SK-N-SH (cell line): ENCODE results near the gene PROSER3. TPM values are rescaled to one million over a fixed set of nuclear protein-coding genes. Genes with fewer than 3 reads are reported as not detected.

Experiments used
- CTCF ChIA-PET: fragments of 300-600, 350-600 bp; formaldehyde crosslinking; extraction: SDS; loops from one replicate; lab custom pipeline; 2021; lab: Yijun Ruan, JAX
- POLR2A ChIA-PET: fragments of 350-600 bp; sonication (Branson Sonifier 250); formaldehyde crosslinking; extraction: SDS; loops from one replicate; lab custom pipeline; 2020; ENCODE audit warnings: antibody characterized with exemption, inconsistent platforms; lab: Yijun Ruan, JAX
- DNase-seq: peaks from one replicate; pipeline ENCODE4 v3.0.0; 2012
- H2AFZ ChIP-seq: fragments of 200-600 bp; sonication (generic); 2 replicates; pipeline ENCODE4 v1.8.1; 2016; ENCODE audit warnings: antibody characterized with exemption, mild to moderate bottlenecking, low read depth
- H3F3A ChIP-seq: fragments of 200-600 bp; sonication (generic); replicated peaks from 2 replicates; pipeline ENCODE3; 2016; ENCODE audit warnings: antibody characterized with exemption, mild to moderate bottlenecking; ENCODE audit not compliant: insufficient read depth
- H3K27ac ChIP-seq, 2 experiments: fragments of 200-500 bp in 1 of 2; fragments of 200-600 bp in 1 of 2; sonication (Bioruptor generic) in 1 of 2; sonication (generic), shearing (Covaris generic) in 1 of 2; 2 replicates each; pipeline versions ENCODE4 v1.5.1 to v1.6.1; 2014 to 2016; ENCODE audit warnings: low read depth in 2 of 2, inconsistent platforms in 1 of 2, low read length in 1 of 2, mild to moderate bottlenecking in 1 of 2, mixed read lengths in 1 of 2
- H3K27me3 ChIP-seq: fragments of 200-600 bp; sonication (generic), shearing (Covaris generic); 2 replicates; pipeline ENCODE4 v1.6.1; 2016; ENCODE audit warnings: mixed run types; ENCODE audit not compliant: insufficient read depth
- H3K36me3 ChIP-seq, 2 experiments: fragments of 200-500 bp in 1 of 2; fragments of 200-600 bp in 1 of 2; sonication (Bioruptor generic) in 1 of 2; sonication (generic) in 1 of 2; replicated peaks in 1 of 2; 2 replicates each; pipeline versions ENCODE3 to v1.5.1; 2014 to 2016; ENCODE audit warnings: low read length in 1 of 2, mild to moderate bottlenecking in 1 of 2; ENCODE audit not compliant: insufficient read depth in 2 of 2, control insufficient read depth in 1 of 2
- H3K4me1 ChIP-seq, 2 experiments: fragments of 200-500 bp in 1 of 2; fragments of 200-600 bp in 1 of 2; sonication (Bioruptor generic) in 1 of 2; sonication (generic), shearing (Covaris generic) in 1 of 2; 2 replicates each; pipeline versions ENCODE4 v1.5.1 to v1.6.1; 2014 to 2016; ENCODE audit warnings: low read depth in 1 of 2, low read length in 1 of 2, mixed run types in 1 of 2; ENCODE audit not compliant: insufficient read depth in 2 of 2, control insufficient read depth in 1 of 2
- H3K4me2 ChIP-seq: fragments of 200-600 bp; sonication (generic), shearing (Covaris generic); 2 replicates; pipeline ENCODE4 v1.6.1; 2017; ENCODE audit warnings: mixed run types
- H3K4me3 ChIP-seq, 2 experiments: fragments of 200-500 bp in 1 of 2; fragments of 200-600 bp in 1 of 2; sonication (Bioruptor generic) in 1 of 2; sonication (generic), shearing (Covaris generic) in 1 of 2; 2 replicates each; pipeline versions ENCODE4 v1.5.1 to v1.8.1; 2014 to 2016; ENCODE audit warnings: low read depth in 2 of 2, inconsistent platforms in 1 of 2, low read length in 1 of 2, mild to moderate bottlenecking in 1 of 2, mixed read lengths in 1 of 2, moderate library complexity in 1 of 2
- H3K79me2 ChIP-seq: fragments of 200-600 bp; sonication (generic); 2 replicates; pipeline ENCODE4 v1.8.1; 2017; ENCODE audit warnings: mild to moderate bottlenecking; ENCODE audit not compliant: insufficient read depth
- H3K9ac ChIP-seq: fragments of 200-600 bp; sonication (generic); 2 replicates; pipeline ENCODE4 v1.6.1; 2017; ENCODE audit warnings: mixed run types
- H3K9me2 ChIP-seq: fragments of 200-600 bp; sonication (generic); 2 replicates; pipeline ENCODE4 v1.6.1; 2017; ENCODE audit warnings: mixed run types
- H3K9me3 ChIP-seq: fragments of 200-600 bp; sonication (generic); 2 replicates; pipeline ENCODE4 v1.6.1; 2017; ENCODE audit warnings: mixed run types, mild to moderate bottlenecking, moderate library complexity
- H4K20me1 ChIP-seq: fragments of 200-600 bp; sonication (generic); 2 replicates; pipeline ENCODE4 v1.6.1; 2017; ENCODE audit warnings: mild to moderate bottlenecking, mixed run types; ENCODE audit not compliant: insufficient read depth
- CHD2 ChIP-seq: fragments of 150-350 bp; IDR thresholded peaks from 2 replicates; pipeline ENCODE4 v1.6.1; 2018; ENCODE audit warnings: low read length; ENCODE audit not compliant: partially characterized antibody
- ELF1 ChIP-seq: IDR thresholded peaks from 2 replicates; pipeline ENCODE4 v1.4.0; 2012
- EP300 ChIP-seq, 2 experiments: IDR thresholded peaks; 2 replicates each; pipeline versions ENCODE4 v1.4.0 to v1.6.1; 2012; ENCODE audit warnings: borderline replicate concordance in 1 of 2, low read depth in 1 of 2, low read length in 1 of 2
- FOSL2 ChIP-seq: IDR thresholded peaks from 2 replicates; pipeline ENCODE4 v1.4.0; 2012; ENCODE audit warnings: low read depth, mild to moderate bottlenecking, moderate library complexity, borderline replicate concordance
- FOXJ3 ChIP-seq: sonication (generic); formaldehyde crosslinking; IDR thresholded peaks from 2 replicates; pipeline ENCODE4 v1.5.1; 2020; ENCODE audit warnings: mild to moderate bottlenecking, missing genetic modification reagents
- GATA2 ChIP-seq: sonication (generic); formaldehyde crosslinking; IDR thresholded peaks from 2 replicates; pipeline ENCODE4 v1.5.0; 2020; ENCODE audit warnings: mild to moderate bottlenecking, missing genetic modification reagents
- JUND ChIP-seq: IDR thresholded peaks from 2 replicates; pipeline ENCODE4 v1.4.0; 2012
- MXI1 ChIP-seq: IDR thresholded peaks from 2 replicates; pipeline ENCODE4 v1.6.1; 2012; ENCODE audit warnings: mild to moderate bottlenecking, low read depth, low read length, improper control_type of control experiment
- RAD21 ChIP-seq: IDR thresholded peaks from 2 replicates; pipeline ENCODE4 v1.6.1; 2012; ENCODE audit warnings: mild to moderate bottlenecking, low read length
- SIN3A ChIP-seq: IDR thresholded peaks from 2 replicates; pipeline ENCODE4 v1.6.1; 2012; ENCODE audit warnings: low read depth, mild to moderate bottlenecking, low read length, moderate library complexity, borderline replicate concordance
- TEAD4 ChIP-seq: IDR thresholded peaks from 2 replicates; pipeline ENCODE4 v1.4.0; 2012; ENCODE audit warnings: mild to moderate bottlenecking, borderline replicate concordance; ENCODE audit not compliant: insufficient read depth
- USF1 ChIP-seq: IDR thresholded peaks from 2 replicates; pipeline ENCODE4 v1.4.0; 2012; ENCODE audit warnings: low read depth, borderline replicate concordance
- USF2 ChIP-seq: fragments of 150-350 bp; IDR thresholded peaks from 2 replicates; pipeline ENCODE4 v1.6.1; 2017; ENCODE audit warnings: antibody characterized with exemption, low read length, low read depth, borderline replicate concordance
- YY1 ChIP-seq: IDR thresholded peaks from 2 replicates; pipeline ENCODE4 v1.4.0; 2012; ENCODE audit warnings: low read depth, mild to moderate bottlenecking
- WGBS: methylation state at CpG from one replicate; pipeline ENCODE4 v1.1.6; 2017; ENCODE audit warnings: low lambda C conversion rate; 5-methylcytosine and 5-hydroxymethylcytosine counted together
- polyA plus RNA-seq, 3 experiments: library from polyadenylated mRNA; depleted of rRNA; stranded (reverse); fragments of >200 nt; gene quantifications; 2 replicates each; pipeline ENCODE4 v1.2.3, GENCODE V29; 2012
- TF ChIP-seq, protein P1 (sequence below): fragments of 200-600 bp; sonication (generic); IDR thresholded peaks from 2 replicates; pipeline ENCODE4 v1.6.1; 2017; ENCODE audit warnings: antibody characterized with exemption, mild to moderate bottlenecking, moderate library complexity

PROSER3 gene
- polyA plus RNA-seq, 1 of the 3 experiments (the other 2 are of a cell fraction), result 12.5 TPM

DNA sequence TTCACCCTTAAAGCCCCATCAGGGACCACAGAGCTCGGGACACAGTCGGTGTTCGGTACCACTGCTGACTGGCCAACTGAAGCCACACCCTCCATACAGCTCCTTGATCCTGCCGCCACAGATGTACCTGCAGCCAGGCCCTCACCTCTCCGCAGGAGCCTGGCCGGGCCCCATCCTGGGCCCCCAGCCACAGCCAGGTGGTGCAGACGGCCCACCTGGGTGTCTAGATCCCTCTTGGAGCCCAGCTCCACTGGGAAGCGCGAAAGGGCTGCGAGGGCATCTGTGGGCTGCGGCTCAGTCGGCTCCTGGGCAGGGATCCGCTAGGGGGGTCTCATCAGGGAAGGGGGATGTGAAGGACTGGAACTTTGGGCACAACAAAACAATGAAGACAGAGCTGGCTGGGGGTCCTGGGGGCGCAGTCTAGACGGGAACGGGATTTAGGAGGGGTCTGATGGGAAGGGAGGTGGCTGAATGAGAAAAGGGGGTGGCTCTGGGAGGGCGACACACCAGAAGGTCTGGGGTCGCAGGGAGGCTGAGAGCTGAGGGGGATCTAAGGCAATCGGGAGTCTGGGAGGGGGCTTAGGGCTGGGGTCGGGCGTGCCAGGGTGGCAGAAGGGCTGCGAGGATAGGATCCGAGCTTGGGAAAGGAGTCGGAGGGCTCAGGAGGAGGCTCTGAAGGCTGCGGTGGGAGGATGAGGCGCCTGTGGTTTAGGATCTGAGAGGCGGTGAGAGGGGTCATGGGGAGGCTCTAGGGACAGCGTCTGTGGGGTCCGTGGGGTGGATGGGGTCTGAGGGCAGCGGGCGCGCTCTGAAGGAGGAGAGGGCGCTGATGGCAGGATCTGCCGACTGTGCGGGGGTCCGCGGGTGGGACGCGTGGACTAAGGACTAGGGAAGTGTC lies 38.9 kb downstream of the PROSER3 start:
- CTCF ChIA-PET, result interaction anchor here (0.5 to 1.2 kb wide), 3 partner anchors 10 to 286 kb away, joined by 3 to 4 read pairs (median 3); no protein-coding TSS in a partner anchor
- H3K79me2 ChIP-seq, result no peaks in the 10 kb centered on the region
- no peak overlapping the region for H3K27ac ChIP-seq
- H3F3A ChIP-seq, result no peaks in the 10 kb centered on the region
- H3K9me3 ChIP-seq, result no peaks in the 10 kb centered on the region
- H3K4me2 ChIP-seq, result no peak overlapping the region
- no peaks in the 10 kb centered on the region for H3K4me1 ChIP-seq
- H3K9me2 ChIP-seq, result no peaks in the 10 kb centered on the region
- no peak overlapping the region for H2AFZ ChIP-seq
- TF ChIP-seq FOSL2 (no peak), EP300 (IDR thresholded peaks at IDR 0.05; ENCODE audit: borderline replicate concordance in 1 of 2, low read depth in 1 of 2, low read length in 1 of 2) (no peak), FOXJ3 (CRISPR knock-in tag) (no peak), RAD21 (no peak), USF1 (no peak), JUND (no peak)
- no peak overlapping the region for H3K4me3 ChIP-seq
- H4K20me1 ChIP-seq, result no peaks in the 10 kb centered on the region
- no peak overlapping the region for H3K9ac ChIP-seq
- H3K36me3 ChIP-seq, result no peaks in the 10 kb centered on the region
- POLR2A ChIA-PET, result no interaction called here
- peaks cover 14% of the 10 kb centered on the region; the same call in 1 of the 2 replicates for H3K27me3 ChIP-seq
- no peak for DNase-seq
- WGBS, result 63% methylated on average over 38 of the region's 39 CpGs

DNA sequence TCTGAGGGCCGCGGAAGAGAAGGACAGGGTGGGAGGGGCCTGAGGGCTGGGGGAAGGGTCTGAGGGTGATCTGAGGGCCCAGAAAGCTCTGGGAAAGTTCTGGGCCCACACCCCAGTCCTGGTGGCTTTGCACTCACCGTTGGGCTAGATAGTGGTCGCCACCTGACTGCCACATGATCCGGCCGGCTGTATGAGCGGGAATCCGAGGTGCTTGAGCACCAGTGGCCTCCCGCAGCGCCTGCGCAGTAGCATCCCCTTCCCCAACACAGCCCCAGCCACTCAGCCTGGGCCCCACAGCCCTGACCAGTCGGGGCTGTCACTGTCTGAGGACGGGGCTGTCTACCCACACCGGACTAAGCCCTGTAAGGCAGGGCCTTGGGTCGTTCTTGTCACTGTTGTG lies 39.7 kb downstream of the PROSER3 start:
- H3K9me3 ChIP-seq, result no peaks in the 10 kb centered on the region
- 50% methylated on average over 8 of the region's 15 CpGs for WGBS
- H3F3A ChIP-seq, result no peaks in the 10 kb centered on the region
- H3K79me2 ChIP-seq, result no peaks in the 10 kb centered on the region
- no peak overlapping the region for H3K27ac ChIP-seq
- H3K4me1 ChIP-seq, result no peaks in the 10 kb centered on the region
- H3K27me3 ChIP-seq, result peaks cover 14% of the 10 kb centered on the region; the same call in 1 of the 2 replicates
- no peaks in the 10 kb centered on the region for H3K36me3 ChIP-seq
- DNase-seq, result no peak
- H3K4me3 ChIP-seq, result no peak overlapping the region
- no peaks in the 10 kb centered on the region for H4K20me1 ChIP-seq
- POLR2A ChIA-PET, result interaction anchor here (0.6 kb wide), 1 partner anchor 9 kb away, joined by 4 read pairs; no protein-coding TSS in a partner anchor
- CTCF ChIA-PET, result interaction anchor here (0.9 to 1.2 kb wide), 2 partner anchors 10 to 22 kb away, joined by 3 to 4 read pairs; no protein-coding TSS in a partner anchor
- no peak overlapping the region for H3K4me2 ChIP-seq
- no peak overlapping the region for H2AFZ ChIP-seq
- TF ChIP-seq USF2 (no peak), FOXJ3 (CRISPR knock-in tag) (no peak), JUND (no peak), CHD2 (no peak), FOSL2 (no peak), MXI1 (no peak), YY1 (no peak), GATA2 (CRISPR knock-in tag) (no peak), SIN3A (no peak), TEAD4 (no peak), EP300 (IDR thresholded peaks at IDR 0.05; ENCODE audit: borderline replicate concordance in 1 of 2, low read depth in 1 of 2, low read length in 1 of 2) (no peak), ELF1 (no peak)
- TF ChIP-seq, protein P1, sequence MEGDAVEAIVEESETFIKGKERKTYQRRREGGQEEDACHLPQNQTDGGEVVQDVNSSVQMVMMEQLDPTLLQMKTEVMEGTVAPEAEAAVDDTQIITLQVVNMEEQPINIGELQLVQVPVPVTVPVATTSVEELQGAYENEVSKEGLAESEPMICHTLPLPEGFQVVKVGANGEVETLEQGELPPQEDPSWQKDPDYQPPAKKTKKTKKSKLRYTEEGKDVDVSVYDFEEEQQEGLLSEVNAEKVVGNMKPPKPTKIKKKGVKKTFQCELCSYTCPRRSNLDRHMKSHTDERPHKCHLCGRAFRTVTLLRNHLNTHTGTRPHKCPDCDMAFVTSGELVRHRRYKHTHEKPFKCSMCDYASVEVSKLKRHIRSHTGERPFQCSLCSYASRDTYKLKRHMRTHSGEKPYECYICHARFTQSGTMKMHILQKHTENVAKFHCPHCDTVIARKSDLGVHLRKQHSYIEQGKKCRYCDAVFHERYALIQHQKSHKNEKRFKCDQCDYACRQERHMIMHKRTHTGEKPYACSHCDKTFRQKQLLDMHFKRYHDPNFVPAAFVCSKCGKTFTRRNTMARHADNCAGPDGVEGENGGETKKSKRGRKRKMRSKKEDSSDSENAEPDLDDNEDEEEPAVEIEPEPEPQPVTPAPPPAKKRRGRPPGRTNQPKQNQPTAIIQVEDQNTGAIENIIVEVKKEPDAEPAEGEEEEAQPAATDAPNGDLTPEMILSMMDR, result no peak
- no peaks in the 10 kb centered on the region for H3K9me2 ChIP-seq
- no peak overlapping the region for H3K9ac ChIP-seq
